CD14-positive monocyte (primary cell): ENCODE data around the gene SPTAN1. TPM values are rescaled to one million over a fixed set of nuclear protein-coding genes. Genes with fewer than 3 reads are reported as not detected.

ENCODE experiments used
- DNase-seq, 3 donors: peaks; one replicate each; pipeline ENCODE4 v3.0.0-alpha.2; 2011 to 2022
- H2AFZ ChIP-seq: 2 replicates; pipeline ENCODE4 v1.6.0; 2012; ENCODE audit warnings: mild to moderate bottlenecking, low read depth, low read length, inconsistent platforms; ENCODE audit not compliant: insufficient read depth, poor library complexity, severe bottlenecking
- H3K27ac ChIP-seq, 2 donors: 1 replicate in 1 of 2; 2 replicates in 1 of 2; pipeline ENCODE4 v1.5.1; 2012 to 2013; ENCODE audit warnings: low read length in 2 of 2, control low read depth in 1 of 2, inconsistent platforms in 1 of 2, low read depth in 1 of 2, mild to moderate bottlenecking in 1 of 2
- H3K27me3 ChIP-seq, 2 donors: one replicate each; pipeline versions ENCODE4 v1.6.0 to v1.6.1; 2011 to 2013; ENCODE audit warnings: low read length in 2 of 2; ENCODE audit not compliant: control insufficient read depth in 2 of 2, insufficient read depth in 2 of 2
- H3K36me3 ChIP-seq, 2 donors: replicated peaks in 1 of 2; 1 replicate in 1 of 2; 2 replicates in 1 of 2; pipeline versions ENCODE4 v1.5.1 to v1.6.1; 2012 to 2013; ENCODE audit warnings: low read length in 2 of 2, control low read depth in 1 of 2, inconsistent platforms in 1 of 2, mild to moderate bottlenecking in 1 of 2; ENCODE audit not compliant: insufficient read depth in 2 of 2, control insufficient read depth in 1 of 2
- H3K4me1 ChIP-seq, 2 donors: 1 replicate in 1 of 2; 2 replicates in 1 of 2; pipeline versions ENCODE4 v1.5.1 to v1.6.1; 2012 to 2013; ENCODE audit warnings: low read length in 2 of 2, control low read depth in 1 of 2, inconsistent platforms in 1 of 2, mild to moderate bottlenecking in 1 of 2, moderate library complexity in 1 of 2; ENCODE audit not compliant: insufficient read depth in 2 of 2, control insufficient read depth in 1 of 2
- H3K4me2 ChIP-seq: replicated peaks from 2 replicates; pipeline ENCODE3; 2012; ENCODE audit warnings: low read length, moderate library complexity, mild to moderate bottlenecking; ENCODE audit not compliant: poor library complexity, severe bottlenecking; ENCODE audit errors: extremely low read depth
- H3K4me3 ChIP-seq, 3 experiments: fragments of 200-600 bp in 1 of 3; sonication (generic) in 1 of 3; replicated peaks in 1 of 3; 1 replicate in 2 of 3; 2 replicates in 1 of 3; pipeline ENCODE4 v1.5.1; 2011 to 2013; ENCODE audit warnings: low read length in 3 of 3, mild to moderate bottlenecking in 3 of 3, control low read depth in 2 of 3, low read depth in 2 of 3, inconsistent platforms in 1 of 3, moderate library complexity in 1 of 3
- H3K79me2 ChIP-seq: 2 replicates; pipeline ENCODE4 v1.6.0; 2012; ENCODE audit warnings: mild to moderate bottlenecking, control low read depth, inconsistent platforms, low read length, moderate library complexity; ENCODE audit not compliant: insufficient read depth
- H3K9ac ChIP-seq: 2 replicates; pipeline ENCODE4 v1.6.0; 2017; ENCODE audit warnings: low read length, mild to moderate bottlenecking; ENCODE audit not compliant: insufficient read depth, poor library complexity, severe bottlenecking
- H3K9me3 ChIP-seq, 2 donors: replicated peaks in 1 of 2; 1 replicate in 1 of 2; 2 replicates in 1 of 2; pipeline versions ENCODE4 v1.5.1 to v1.6.1; 2012 to 2013; ENCODE audit warnings: low read length in 2 of 2, control low read depth in 1 of 2; ENCODE audit not compliant: control insufficient read depth in 1 of 2, insufficient read depth in 1 of 2
- H4K20me1 ChIP-seq: 2 replicates; pipeline ENCODE4 v1.6.0; 2012; ENCODE audit warnings: mild to moderate bottlenecking, low read length, control low read depth, moderate library complexity; ENCODE audit not compliant: insufficient read depth
- H3K27ac Mint-ChIP-seq, 7 donors: one replicate each; pipeline ENCODE4 v1.8.0; 2020; ENCODE audit warnings: mild to moderate bottlenecking in 7 of 7, mixed read lengths in 7 of 7, moderate library complexity in 6 of 7, inconsistent platforms in 2 of 7
- H3K27me3 Mint-ChIP-seq, 3 donors: one replicate each; pipeline ENCODE4 v1.8.0; 2021 to 2022; ENCODE audit warnings: low read depth in 3 of 3, mild to moderate bottlenecking in 3 of 3, mixed read lengths in 3 of 3, moderate library complexity in 3 of 3, inconsistent platforms in 1 of 3
- H3K36me3 Mint-ChIP-seq, 2 donors: one replicate each; pipeline ENCODE4 v1.8.0; 2020; ENCODE audit warnings: mixed read lengths in 2 of 2, inconsistent platforms in 1 of 2, mild to moderate bottlenecking in 1 of 2
- H3K4me1 Mint-ChIP-seq: one replicate; pipeline ENCODE4 v1.8.0; 2020; ENCODE audit warnings: mild to moderate bottlenecking, mixed read lengths
- H3K4me3 Mint-ChIP-seq, 2 donors: one replicate each; pipeline ENCODE4 v1.8.0; 2020; ENCODE audit warnings: mild to moderate bottlenecking in 2 of 2, mixed read lengths in 2 of 2, moderate library complexity in 1 of 2
- H3K9me3 Mint-ChIP-seq, 7 donors: one replicate each; pipeline ENCODE4 v1.8.0; 2020 to 2022; ENCODE audit warnings: mixed read lengths in 7 of 7, mild to moderate bottlenecking in 6 of 7, moderate library complexity in 6 of 7, inconsistent platforms in 2 of 7
- WGBS: methylation state at CpG from one replicate; pipeline ENCODE4 v1.1.5; 2013; ENCODE audit warnings: missing lambda C conversion rate; ENCODE audit not compliant: insufficient coverage; 5-methylcytosine and 5-hydroxymethylcytosine counted together
- intact Hi-C, 2 donors: fragments of 100-400 bp; cut with micrococcal nuclease; formaldehyde crosslinking; loops; one replicate each; pipeline versions ENCODE4 v1.15.0 to v1.15.1; 2023
- polyA plus RNA-seq, 3 donors: library from polyadenylated mRNA; depleted of rRNA in 1 of 3; unstranded in 2 of 3; stranded (reverse) in 1 of 3; fragments of 300-500 nt in 2 of 3; fragments of >200 nt in 1 of 3; fragmentation: Illumina TruSeq in 2 of 3; gene quantifications; 1 replicate in 2 of 3; 2 replicates in 1 of 3; pipeline ENCODE4 v1.2.3, GENCODE V29; 2012 to 2021
- TF ChIP-seq, protein P1 (sequence below): fragments of 200-600 bp; IDR thresholded peaks from one replicate; pipeline ENCODE4 v1.8.0; 2022; ENCODE audit warnings: antibody characterized with exemption, mild to moderate bottlenecking

SPTAN1 gene
- polyA plus RNA-seq, 3 donors: 6.2 to 40.8 (median 8.5) TPM

DNA sequence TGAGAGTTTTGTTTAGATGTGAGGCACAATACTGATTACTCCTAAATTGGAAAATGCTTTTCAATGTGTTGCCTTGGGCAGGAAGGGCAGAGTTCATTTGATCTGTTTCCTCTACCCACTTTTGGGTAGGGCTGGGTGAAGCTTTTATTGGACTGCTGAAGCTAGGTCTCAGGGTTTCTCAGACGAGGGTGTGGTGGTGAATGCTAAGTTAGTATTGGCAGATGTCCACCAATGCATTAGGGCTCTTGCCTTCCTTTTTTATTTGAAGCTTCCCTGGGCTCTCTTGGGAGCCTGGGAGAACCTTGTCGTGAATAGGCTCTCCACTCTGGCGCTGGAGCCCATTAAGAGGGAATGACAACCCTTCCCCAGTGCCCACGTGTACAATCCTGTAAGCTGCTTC lies 23.1 kb downstream of the SPTAN1 start:
- H3K4me3 Mint-ChIP-seq: no peak overlapping the region
- H3K27me3 ChIP-seq: no peaks in the 10 kb centered on the region
- intact Hi-C loops: no loop called here
- H4K20me1 ChIP-seq: no peaks in the 10 kb centered on the region
- H3K9me3 Mint-ChIP-seq: no peaks in the 10 kb centered on the region
- H3K27me3 Mint-ChIP-seq: peaks cover 0 to 3% (median 0%) of the 10 kb centered on the region in 3 donors
- DNase-seq: no peak
- H3K4me1 ChIP-seq: no peaks in the 10 kb centered on the region
- peaks cover 76 to 87% of the 10 kb centered on the region in 2 donors for H3K36me3 Mint-ChIP-seq
- no peak overlapping the region for H3K27ac Mint-ChIP-seq
- H3K4me2 ChIP-seq: no peak overlapping the region
- H2AFZ ChIP-seq: no peak overlapping the region
- WGBS: 100% methylated on average over 1 of the region's 4 CpGs
- H3K36me3 ChIP-seq: peaks cover 68 to 82% of the 10 kb centered on the region in 2 donors
- TF ChIP-seq, protein P1, sequence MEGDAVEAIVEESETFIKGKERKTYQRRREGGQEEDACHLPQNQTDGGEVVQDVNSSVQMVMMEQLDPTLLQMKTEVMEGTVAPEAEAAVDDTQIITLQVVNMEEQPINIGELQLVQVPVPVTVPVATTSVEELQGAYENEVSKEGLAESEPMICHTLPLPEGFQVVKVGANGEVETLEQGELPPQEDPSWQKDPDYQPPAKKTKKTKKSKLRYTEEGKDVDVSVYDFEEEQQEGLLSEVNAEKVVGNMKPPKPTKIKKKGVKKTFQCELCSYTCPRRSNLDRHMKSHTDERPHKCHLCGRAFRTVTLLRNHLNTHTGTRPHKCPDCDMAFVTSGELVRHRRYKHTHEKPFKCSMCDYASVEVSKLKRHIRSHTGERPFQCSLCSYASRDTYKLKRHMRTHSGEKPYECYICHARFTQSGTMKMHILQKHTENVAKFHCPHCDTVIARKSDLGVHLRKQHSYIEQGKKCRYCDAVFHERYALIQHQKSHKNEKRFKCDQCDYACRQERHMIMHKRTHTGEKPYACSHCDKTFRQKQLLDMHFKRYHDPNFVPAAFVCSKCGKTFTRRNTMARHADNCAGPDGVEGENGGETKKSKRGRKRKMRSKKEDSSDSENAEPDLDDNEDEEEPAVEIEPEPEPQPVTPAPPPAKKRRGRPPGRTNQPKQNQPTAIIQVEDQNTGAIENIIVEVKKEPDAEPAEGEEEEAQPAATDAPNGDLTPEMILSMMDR: no peak
- no peak overlapping the region for H3K4me3 ChIP-seq
- H3K9me3 ChIP-seq: no peaks in the 10 kb centered on the region
- H3K9ac ChIP-seq: no peak overlapping the region
- no peak overlapping the region for H3K27ac ChIP-seq
- H3K79me2 ChIP-seq: no peaks in the 10 kb centered on the region
- no peaks in the 10 kb centered on the region for H3K4me1 Mint-ChIP-seq

DNA sequence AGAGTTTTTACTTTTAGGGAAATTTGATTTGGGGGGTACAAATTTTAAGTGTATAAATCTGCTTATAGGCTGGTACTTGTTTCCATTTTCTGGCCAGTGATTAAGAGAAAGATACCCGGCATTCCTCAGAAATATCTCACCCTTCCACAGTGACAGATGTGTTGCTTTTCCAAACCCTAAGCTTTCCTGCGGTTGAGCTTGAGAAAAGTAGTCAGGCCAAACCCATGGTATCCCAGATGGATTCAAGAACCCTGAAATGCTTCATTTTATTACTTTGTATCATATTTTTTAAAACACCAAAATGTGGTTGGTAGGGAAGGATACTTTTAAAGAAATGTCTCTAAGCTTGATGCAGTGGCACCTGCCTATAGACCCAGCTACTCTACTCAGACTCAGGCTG lies 23.5 kb downstream of the SPTAN1 start:
- no peak overlapping the region for H3K9ac ChIP-seq
- intact Hi-C loops: no loop called here
- H3K9me3 ChIP-seq: no peaks in the 10 kb centered on the region
- no peaks in the 10 kb centered on the region for H3K79me2 ChIP-seq
- TF ChIP-seq, protein P1: no peak
- no peak overlapping the region for H3K4me2 ChIP-seq
- H3K9me3 Mint-ChIP-seq: no peaks in the 10 kb centered on the region
- no peak overlapping the region for H3K4me3 Mint-ChIP-seq
- H3K27ac ChIP-seq: no peak overlapping the region
- H3K27ac Mint-ChIP-seq: no peak overlapping the region
- H3K27me3 Mint-ChIP-seq: peaks cover 0 to 3% (median 0%) of the 10 kb centered on the region in 3 donors
- no peaks in the 10 kb centered on the region for H3K4me1 Mint-ChIP-seq
- no peaks in the 10 kb centered on the region for H3K27me3 ChIP-seq
- H2AFZ ChIP-seq: no peak overlapping the region
- H3K4me3 ChIP-seq: no peak overlapping the region
- peaks cover 72 to 87% of the 10 kb centered on the region in 2 donors for H3K36me3 ChIP-seq
- H3K4me1 ChIP-seq: no peaks in the 10 kb centered on the region
- no peak for DNase-seq
- no CpG with 5 or more reads among the region's 2 CpGs for WGBS
- H3K36me3 Mint-ChIP-seq: peaks cover 79 to 88% of the 10 kb centered on the region in 2 donors
- no peaks in the 10 kb centered on the region for H4K20me1 ChIP-seq
